SU-DHL-6 (cell line): ENCODE data around the gene ICE1.

Source experiments
- EZH2phosphoT487 ChIP-seq: fragments of 200-600 bp; sonication (generic), shearing (Covaris generic); conservative IDR thresholded peaks from 2 replicates; pipeline ENCODE4 v1.6.1; 2018; ENCODE audit warnings: mild to moderate bottlenecking, antibody characterized with exemption, low read length, moderate library complexity, mixed read lengths
- TF ChIP-seq, protein P1 (sequence below): fragments of 200-600 bp; sonication (generic); IDR thresholded peaks from one replicate; pipeline ENCODE4 v1.5.1; 2017; ENCODE audit warnings: antibody characterized with exemption, mild to moderate bottlenecking, low read length, moderate library complexity; ENCODE audit not compliant: insufficient read depth, poor library complexity, severe bottlenecking

DNA sequence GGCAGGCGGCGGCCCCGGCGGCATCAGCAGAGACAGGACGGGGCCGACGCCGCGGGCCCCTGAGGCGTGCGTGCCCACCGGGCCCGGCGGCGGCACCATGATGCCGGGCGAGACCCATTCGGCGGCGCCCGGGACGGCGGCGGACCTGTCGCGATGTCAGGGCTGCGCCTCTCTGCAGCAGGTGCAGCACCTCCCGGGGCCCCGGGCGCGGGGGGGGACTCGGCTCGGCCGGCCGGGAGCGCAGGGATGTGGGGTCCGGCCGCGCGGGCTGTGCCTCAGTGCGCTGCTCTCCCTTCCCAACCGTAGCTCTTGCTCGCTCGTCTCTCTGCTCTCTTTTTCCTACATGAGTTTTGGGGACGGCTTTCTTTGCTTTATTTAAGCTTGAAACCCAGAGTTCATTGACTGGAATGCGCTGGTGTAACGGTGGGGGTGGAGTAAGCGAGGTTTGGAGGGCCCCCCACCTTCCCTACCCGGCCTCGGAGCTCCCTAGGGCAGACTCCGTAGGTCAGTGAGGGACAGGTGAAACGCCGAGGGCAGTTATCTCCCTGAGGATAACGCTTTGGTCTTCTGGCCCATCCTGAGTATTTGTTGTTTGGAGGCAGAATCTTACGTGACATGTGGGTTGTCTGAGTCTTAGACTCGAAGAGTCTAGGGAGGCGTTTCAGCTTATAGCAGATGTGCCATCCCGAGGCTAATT is 490 bp downstream of the ICE1 start:
- TF ChIP-seq, protein P1, sequence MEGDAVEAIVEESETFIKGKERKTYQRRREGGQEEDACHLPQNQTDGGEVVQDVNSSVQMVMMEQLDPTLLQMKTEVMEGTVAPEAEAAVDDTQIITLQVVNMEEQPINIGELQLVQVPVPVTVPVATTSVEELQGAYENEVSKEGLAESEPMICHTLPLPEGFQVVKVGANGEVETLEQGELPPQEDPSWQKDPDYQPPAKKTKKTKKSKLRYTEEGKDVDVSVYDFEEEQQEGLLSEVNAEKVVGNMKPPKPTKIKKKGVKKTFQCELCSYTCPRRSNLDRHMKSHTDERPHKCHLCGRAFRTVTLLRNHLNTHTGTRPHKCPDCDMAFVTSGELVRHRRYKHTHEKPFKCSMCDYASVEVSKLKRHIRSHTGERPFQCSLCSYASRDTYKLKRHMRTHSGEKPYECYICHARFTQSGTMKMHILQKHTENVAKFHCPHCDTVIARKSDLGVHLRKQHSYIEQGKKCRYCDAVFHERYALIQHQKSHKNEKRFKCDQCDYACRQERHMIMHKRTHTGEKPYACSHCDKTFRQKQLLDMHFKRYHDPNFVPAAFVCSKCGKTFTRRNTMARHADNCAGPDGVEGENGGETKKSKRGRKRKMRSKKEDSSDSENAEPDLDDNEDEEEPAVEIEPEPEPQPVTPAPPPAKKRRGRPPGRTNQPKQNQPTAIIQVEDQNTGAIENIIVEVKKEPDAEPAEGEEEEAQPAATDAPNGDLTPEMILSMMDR, result no peak
- TF ChIP-seq EZH2phosphoT487, result no peak
